ENCODE data around the gene IL13. TPM values are rescaled to one million over a fixed set of nuclear protein-coding genes. Genes with fewer than 3 reads are reported as not detected.

The IL13 gene
- polyA plus RNA-seq, 1 donor (not counting 4 experiments of a cell fraction or from before 2014, with no cell fraction given) = not detected

GRCh38 chr5:132684491-132684890 is 26.5 kb downstream of the IL13 start:
- Histone ChIP-seq H2AFZ (ENCODE audit: control insufficient read depth, low read length) (no peak overlapping the region), H3K27me3 (ENCODE audit: control insufficient read depth, extremely low read depth, insufficient read depth, low read length) (no peaks in the 10 kb centered on the region), H3K9me3 (ENCODE audit: control insufficient read depth, low read depth, low read length) (no peaks in the 10 kb centered on the region), H3K79me2 (ENCODE audit: control insufficient read depth, insufficient read depth, low read length) (no peaks in the 10 kb centered on the region), H3K4me3 (ENCODE audit: control insufficient read depth in 2 of 3, extremely low read depth in 1 of 3, insufficient read depth in 2 of 3, low read depth in 1 of 3, low read length in 3 of 3) (no peak overlapping the region), H3K27ac (ENCODE audit: control insufficient read depth, insufficient read depth, low read length) (no peak overlapping the region), H3K36me3 (ENCODE audit: control insufficient read depth in 2 of 2, extremely low read depth in 1 of 2, insufficient read depth in 2 of 2, low read length in 2 of 2) (no peaks in the 10 kb centered on the region), H4K20me1 (ENCODE audit: control insufficient read depth, extremely low read depth, insufficient read depth, low read length) (no peaks in the 10 kb centered on the region), H3K4me2 (ENCODE audit: control insufficient read depth, extremely low read depth, insufficient read depth, low read depth, low read length) (no peak overlapping the region), H3K4me1 (ENCODE audit: control insufficient read depth, extremely low read depth, insufficient read depth, low read length) (no peaks in the 10 kb centered on the region), H3K9ac (ENCODE audit: control insufficient read depth, extremely low read depth, insufficient read depth, low read length) (no peak overlapping the region), H3K9me1 (ENCODE audit: control insufficient read depth, extremely low read depth, insufficient read depth, low read length) (no peaks in the 10 kb centered on the region)
- dilution Hi-C loops (cut with MboI; ENCODE audit: extremely low pct_ligation_motif_present, low sequenced_read_pairs) = no loop called here
- no peak for TF ChIP-seq EZH2 (IDR thresholded peaks at IDR 0.05; ENCODE audit: low read length)
- TF ChIP-seq, protein P1, sequence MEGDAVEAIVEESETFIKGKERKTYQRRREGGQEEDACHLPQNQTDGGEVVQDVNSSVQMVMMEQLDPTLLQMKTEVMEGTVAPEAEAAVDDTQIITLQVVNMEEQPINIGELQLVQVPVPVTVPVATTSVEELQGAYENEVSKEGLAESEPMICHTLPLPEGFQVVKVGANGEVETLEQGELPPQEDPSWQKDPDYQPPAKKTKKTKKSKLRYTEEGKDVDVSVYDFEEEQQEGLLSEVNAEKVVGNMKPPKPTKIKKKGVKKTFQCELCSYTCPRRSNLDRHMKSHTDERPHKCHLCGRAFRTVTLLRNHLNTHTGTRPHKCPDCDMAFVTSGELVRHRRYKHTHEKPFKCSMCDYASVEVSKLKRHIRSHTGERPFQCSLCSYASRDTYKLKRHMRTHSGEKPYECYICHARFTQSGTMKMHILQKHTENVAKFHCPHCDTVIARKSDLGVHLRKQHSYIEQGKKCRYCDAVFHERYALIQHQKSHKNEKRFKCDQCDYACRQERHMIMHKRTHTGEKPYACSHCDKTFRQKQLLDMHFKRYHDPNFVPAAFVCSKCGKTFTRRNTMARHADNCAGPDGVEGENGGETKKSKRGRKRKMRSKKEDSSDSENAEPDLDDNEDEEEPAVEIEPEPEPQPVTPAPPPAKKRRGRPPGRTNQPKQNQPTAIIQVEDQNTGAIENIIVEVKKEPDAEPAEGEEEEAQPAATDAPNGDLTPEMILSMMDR (optimal IDR thresholded peaks at IDR 0.05 in 1 of 3, IDR thresholded peaks at IDR 0.05 in 1 of 3, conservative IDR thresholded peaks at IDR 0.05 in 1 of 3; ENCODE audit: extremely low read depth in 1 of 3, insufficient read depth in 2 of 3, low read length in 3 of 3) = no peak
- no peak for DNase-seq (ENCODE audit: low read depth, low spot score)
- FAIRE-seq = no peak

DNA sequence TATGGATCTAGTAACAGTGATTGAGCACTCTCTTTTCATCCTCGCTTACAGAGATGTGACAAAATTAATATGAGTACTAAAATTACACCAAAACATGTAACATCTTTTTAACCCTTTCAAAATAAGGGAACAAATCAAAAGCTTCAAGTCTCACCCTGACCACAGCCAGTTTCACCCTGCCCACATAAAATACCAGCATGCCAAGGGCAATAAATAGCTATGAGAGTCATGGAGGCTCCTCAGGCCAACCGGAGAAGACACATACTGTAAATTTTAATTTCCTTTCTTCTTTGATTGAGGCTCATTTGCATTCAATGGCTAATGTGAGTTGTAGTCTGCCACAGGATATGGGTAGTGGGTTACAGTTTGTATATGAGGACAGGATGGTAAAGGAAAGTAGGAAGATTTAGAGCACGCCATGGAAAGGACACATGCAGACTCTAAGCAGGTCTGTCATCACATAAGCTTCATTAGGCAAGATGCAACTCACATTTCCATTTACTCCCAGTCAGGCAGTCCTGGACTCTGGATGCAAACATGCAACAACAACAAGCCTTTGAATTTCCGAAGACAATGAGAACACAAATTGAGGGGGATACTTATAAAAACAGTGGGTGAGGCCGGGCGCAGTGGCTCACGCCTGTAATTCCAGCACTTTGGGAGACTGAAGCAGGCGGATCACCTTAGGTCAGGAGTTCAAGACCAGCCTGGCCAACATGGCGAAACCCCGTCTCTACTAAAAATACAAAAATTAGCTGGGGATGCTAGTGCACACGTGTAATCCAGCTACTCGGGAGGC is 27.1 kb downstream of the IL13 start:
- no peak overlapping the region for H3K4me3 ChIP-seq (ENCODE audit: control insufficient read depth in 2 of 3, extremely low read depth in 1 of 3, insufficient read depth in 2 of 3, low read depth in 1 of 3, low read length in 3 of 3)
- H3K27ac ChIP-seq (ENCODE audit: control insufficient read depth, insufficient read depth, low read length) = no peak overlapping the region
- DNase-seq (ENCODE audit: low read depth, low spot score) (no peak), FAIRE-seq (no peak)
- no peaks in the 10 kb centered on the region for H3K27me3 ChIP-seq (ENCODE audit: control insufficient read depth, extremely low read depth, insufficient read depth, low read length)
- no peaks in the 10 kb centered on the region for H3K9me1 ChIP-seq (ENCODE audit: control insufficient read depth, extremely low read depth, insufficient read depth, low read length)
- dilution Hi-C loops (cut with MboI; ENCODE audit: extremely low pct_ligation_motif_present, low sequenced_read_pairs) = no loop called here
- no peaks in the 10 kb centered on the region for H3K36me3 ChIP-seq (ENCODE audit: control insufficient read depth in 2 of 2, extremely low read depth in 1 of 2, insufficient read depth in 2 of 2, low read length in 2 of 2)
- no peak overlapping the region for H3K4me2 ChIP-seq (ENCODE audit: control insufficient read depth, extremely low read depth, insufficient read depth, low read depth, low read length)
- H4K20me1 ChIP-seq (ENCODE audit: control insufficient read depth, extremely low read depth, insufficient read depth, low read length) = no peaks in the 10 kb centered on the region
- no peak for TF ChIP-seq EZH2 (IDR thresholded peaks at IDR 0.05; ENCODE audit: low read length)
- TF ChIP-seq, protein P1 (optimal IDR thresholded peaks at IDR 0.05 in 1 of 3, IDR thresholded peaks at IDR 0.05 in 1 of 3, conservative IDR thresholded peaks at IDR 0.05 in 1 of 3; ENCODE audit: extremely low read depth in 1 of 3, insufficient read depth in 2 of 3, low read length in 3 of 3) = no peak
- no peak overlapping the region for H2AFZ ChIP-seq (ENCODE audit: control insufficient read depth, low read length)
- no peaks in the 10 kb centered on the region for H3K79me2 ChIP-seq (ENCODE audit: control insufficient read depth, insufficient read depth, low read length)
- no peaks in the 10 kb centered on the region for H3K4me1 ChIP-seq (ENCODE audit: control insufficient read depth, extremely low read depth, insufficient read depth, low read length)
- H3K9ac ChIP-seq (ENCODE audit: control insufficient read depth, extremely low read depth, insufficient read depth, low read length) = no peak overlapping the region
- no peaks in the 10 kb centered on the region for H3K9me3 ChIP-seq (ENCODE audit: control insufficient read depth, low read depth, low read length)

Data from keratinocyte (primary cell).